Measurements from ENCODE around the gene MAPK13.

GRCh38 chr6:36139431-36139830 lies 9.1 kb downstream of the MAPK13 start:
- TF ChIP-seq CTCF (IDR thresholded peaks at IDR 0.05) (no peak), POLR2A (IDR thresholded peaks at IDR 0.05) (no peak)
